A549 (cell line): ENCODE data around the gene EVA1C.

Experiments used
- CHD2 ChIP-seq: fragments of 150-350 bp; IDR thresholded peaks from 2 replicates; pipeline ENCODE4 v1.6.1; 2014; ENCODE audit warnings: low read length; ENCODE audit not compliant: partially characterized antibody
- MAX ChIP-seq: IDR thresholded peaks from 2 replicates; pipeline ENCODE4 v1.6.1; 2012
- PHF8 ChIP-seq: fragments of 200-600 bp; sonication (generic); IDR thresholded peaks from 2 replicates; pipeline ENCODE4 v1.6.1; 2016; ENCODE audit warnings: low read depth, mild to moderate bottlenecking, antibody characterized with exemption, moderate library complexity, borderline replicate concordance
- POLR2A ChIP-seq: IDR thresholded peaks from 2 replicates; pipeline ENCODE4 v1.6.1; 2012; ENCODE audit warnings: mild to moderate bottlenecking, low read length
- TF ChIP-seq, protein P1 (sequence below): fragments of >200 bp; sonication (Bioruptor Twin); formaldehyde crosslinking; IDR thresholded peaks from 3 replicates; pipeline ENCODE4 v1.5.1; 2016
- TF ChIP-seq, protein P2 (sequence below): fragments of 200-600 bp; sonication (generic); IDR thresholded peaks from 2 replicates; pipeline ENCODE4 v1.6.1; 2016; ENCODE audit warnings: antibody characterized with exemption, mild to moderate bottlenecking, moderate library complexity
- TF ChIP-seq, protein P3 (sequence below): fragments of 450-650 bp; IDR thresholded peaks from 2 replicates; pipeline ENCODE4 v1.6.1; 2014; ENCODE audit warnings: antibody characterized with exemption

- TF ChIP-seq, protein P1, sequence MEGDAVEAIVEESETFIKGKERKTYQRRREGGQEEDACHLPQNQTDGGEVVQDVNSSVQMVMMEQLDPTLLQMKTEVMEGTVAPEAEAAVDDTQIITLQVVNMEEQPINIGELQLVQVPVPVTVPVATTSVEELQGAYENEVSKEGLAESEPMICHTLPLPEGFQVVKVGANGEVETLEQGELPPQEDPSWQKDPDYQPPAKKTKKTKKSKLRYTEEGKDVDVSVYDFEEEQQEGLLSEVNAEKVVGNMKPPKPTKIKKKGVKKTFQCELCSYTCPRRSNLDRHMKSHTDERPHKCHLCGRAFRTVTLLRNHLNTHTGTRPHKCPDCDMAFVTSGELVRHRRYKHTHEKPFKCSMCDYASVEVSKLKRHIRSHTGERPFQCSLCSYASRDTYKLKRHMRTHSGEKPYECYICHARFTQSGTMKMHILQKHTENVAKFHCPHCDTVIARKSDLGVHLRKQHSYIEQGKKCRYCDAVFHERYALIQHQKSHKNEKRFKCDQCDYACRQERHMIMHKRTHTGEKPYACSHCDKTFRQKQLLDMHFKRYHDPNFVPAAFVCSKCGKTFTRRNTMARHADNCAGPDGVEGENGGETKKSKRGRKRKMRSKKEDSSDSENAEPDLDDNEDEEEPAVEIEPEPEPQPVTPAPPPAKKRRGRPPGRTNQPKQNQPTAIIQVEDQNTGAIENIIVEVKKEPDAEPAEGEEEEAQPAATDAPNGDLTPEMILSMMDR = no peak
- TF ChIP-seq MAX (no peak), CHD2 (no peak), POLR2A (no peak), PHF8 (no peak)
- TF ChIP-seq, protein P2, sequence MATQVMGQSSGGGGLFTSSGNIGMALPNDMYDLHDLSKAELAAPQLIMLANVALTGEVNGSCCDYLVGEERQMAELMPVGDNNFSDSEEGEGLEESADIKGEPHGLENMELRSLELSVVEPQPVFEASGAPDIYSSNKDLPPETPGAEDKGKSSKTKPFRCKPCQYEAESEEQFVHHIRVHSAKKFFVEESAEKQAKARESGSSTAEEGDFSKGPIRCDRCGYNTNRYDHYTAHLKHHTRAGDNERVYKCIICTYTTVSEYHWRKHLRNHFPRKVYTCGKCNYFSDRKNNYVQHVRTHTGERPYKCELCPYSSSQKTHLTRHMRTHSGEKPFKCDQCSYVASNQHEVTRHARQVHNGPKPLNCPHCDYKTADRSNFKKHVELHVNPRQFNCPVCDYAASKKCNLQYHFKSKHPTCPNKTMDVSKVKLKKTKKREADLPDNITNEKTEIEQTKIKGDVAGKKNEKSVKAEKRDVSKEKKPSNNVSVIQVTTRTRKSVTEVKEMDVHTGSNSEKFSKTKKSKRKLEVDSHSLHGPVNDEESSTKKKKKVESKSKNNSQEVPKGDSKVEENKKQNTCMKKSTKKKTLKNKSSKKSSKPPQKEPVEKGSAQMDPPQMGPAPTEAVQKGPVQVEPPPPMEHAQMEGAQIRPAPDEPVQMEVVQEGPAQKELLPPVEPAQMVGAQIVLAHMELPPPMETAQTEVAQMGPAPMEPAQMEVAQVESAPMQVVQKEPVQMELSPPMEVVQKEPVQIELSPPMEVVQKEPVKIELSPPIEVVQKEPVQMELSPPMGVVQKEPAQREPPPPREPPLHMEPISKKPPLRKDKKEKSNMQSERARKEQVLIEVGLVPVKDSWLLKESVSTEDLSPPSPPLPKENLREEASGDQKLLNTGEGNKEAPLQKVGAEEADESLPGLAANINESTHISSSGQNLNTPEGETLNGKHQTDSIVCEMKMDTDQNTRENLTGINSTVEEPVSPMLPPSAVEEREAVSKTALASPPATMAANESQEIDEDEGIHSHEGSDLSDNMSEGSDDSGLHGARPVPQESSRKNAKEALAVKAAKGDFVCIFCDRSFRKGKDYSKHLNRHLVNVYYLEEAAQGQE = no peak
- TF ChIP-seq, protein P3, sequence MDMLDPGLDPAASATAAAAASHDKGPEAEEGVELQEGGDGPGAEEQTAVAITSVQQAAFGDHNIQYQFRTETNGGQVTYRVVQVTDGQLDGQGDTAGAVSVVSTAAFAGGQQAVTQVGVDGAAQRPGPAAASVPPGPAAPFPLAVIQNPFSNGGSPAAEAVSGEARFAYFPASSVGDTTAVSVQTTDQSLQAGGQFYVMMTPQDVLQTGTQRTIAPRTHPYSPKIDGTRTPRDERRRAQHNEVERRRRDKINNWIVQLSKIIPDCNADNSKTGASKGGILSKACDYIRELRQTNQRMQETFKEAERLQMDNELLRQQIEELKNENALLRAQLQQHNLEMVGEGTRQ = no peak
These were observed 94.9 kb downstream of the EVA1C start for GRCh38 chr21:32507342-32507919.
